Activated CD4-positive, alpha-beta T cell treated with anti-CD3 and anti-CD28 coated beads, Interleukin-2, amount 50 U/mL, for 16 hours (primary cell): ENCODE measurements around the gene AFAP1L2.

ENCODE experiments used
- DNase-seq: peaks from one replicate; pipeline ENCODE4 v3.0.0-alpha.2; 2020

Gene AFAP1L2

DNA sequence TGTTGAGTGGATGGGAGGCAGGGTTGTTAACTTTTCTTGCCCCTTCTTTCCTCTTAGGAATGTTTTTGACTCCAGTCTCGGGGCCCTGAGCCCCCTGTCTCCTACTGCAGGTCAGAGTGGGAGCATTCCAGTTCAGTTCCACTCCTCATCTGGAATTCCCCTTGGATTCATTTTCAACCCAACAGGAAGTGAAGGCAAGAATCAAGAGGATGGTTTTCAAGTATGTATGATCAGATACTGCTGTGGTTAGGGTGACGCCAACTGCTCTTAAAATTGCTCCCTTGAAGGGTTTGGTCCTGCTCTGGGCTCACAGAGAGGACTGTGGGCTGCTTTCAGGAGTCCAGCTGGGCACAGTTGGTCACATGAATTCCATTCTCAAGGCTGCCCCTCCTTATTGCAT, 143.2 kb downstream of the AFAP1L2 start:
- no peak for DNase-seq

DNA sequence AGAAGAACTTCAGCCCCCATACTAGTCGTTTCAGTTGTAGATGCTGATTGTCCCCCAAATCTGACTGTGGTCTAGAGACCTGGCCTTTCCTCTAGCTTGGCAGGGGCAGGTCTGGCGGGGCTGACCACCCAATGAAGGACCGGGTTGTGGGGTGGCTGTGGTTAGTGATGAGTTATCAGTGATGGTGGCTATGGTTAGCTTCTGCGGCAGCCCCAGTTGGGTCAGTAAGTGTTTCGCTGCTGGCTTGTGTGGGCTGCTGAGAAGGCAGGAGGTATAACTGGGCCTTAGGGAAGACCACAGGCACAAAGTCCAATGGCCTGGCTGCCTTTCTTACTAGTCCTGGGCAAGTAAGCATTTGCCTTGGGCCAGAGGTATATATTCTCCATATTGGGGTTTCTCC, 143.9 kb downstream of the AFAP1L2 start:
- DNase-seq, result no peak

GRCh38 chr10:114259824-114260223, 144.5 kb downstream of the AFAP1L2 start:
- DNase-seq, result no peak

GRCh38 chr10:114258274-114258840, 145.9 kb downstream of the AFAP1L2 start:
- no peak for DNase-seq

DNA sequence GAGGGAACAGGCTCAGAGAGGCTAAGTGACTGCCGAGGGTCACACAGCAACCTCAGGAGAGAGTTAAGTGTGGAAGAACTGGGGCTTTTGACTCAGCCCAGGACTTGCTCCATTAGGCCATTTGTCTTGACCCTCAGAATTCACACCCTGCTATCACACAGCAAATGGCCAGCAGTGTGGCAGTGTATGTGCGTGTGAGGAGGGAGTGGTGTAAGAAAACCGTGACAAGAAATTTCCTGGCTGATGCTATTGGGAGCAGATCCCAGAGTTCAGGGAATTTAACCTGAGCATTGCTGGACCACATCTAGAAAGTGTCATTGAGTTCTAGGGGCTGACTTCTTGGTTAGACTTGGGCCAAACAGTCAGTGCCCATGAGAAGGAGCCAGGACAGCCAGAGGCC, 146.8 kb downstream of the AFAP1L2 start:
- no peak for DNase-seq

GRCh38 chr10:114256822-114257221, 147.5 kb downstream of the AFAP1L2 start:
- no peak for DNase-seq

DNA sequence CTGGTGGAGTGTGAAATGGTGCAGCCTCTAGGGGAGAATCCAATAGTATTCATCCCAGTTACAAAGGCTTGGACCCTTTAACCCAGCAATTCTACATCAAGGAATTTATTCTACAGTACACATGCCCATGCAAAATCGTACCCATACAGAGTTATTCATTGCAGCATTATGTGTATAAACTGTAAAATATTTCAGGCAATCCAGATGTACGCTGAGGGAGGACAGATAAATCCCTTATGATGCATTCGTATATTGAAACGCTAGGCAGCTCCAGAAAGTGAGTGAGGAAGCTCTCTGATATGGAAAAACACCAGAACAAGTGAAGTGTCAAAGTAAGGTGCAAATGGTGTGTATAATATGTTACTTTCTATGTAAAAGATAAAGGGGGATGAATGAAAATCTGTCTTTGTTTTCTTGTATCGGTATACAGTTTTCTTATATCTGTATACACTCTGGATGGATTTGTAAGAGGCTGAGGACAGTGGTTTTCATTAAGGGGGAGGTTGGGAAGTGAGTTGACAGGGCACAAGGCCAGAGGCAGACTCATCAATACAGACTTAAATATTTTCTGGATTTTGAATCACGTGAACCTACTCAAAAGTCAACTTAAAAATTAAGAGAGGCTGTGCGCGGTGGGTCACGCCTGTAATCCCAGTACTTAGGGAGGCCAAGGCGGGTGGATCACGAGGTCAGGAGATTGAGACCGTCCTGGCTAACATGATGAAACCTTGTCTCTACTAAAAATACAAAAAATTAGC, 148.1 kb downstream of the AFAP1L2 start:
- DNase-seq, result no peak

DNA sequence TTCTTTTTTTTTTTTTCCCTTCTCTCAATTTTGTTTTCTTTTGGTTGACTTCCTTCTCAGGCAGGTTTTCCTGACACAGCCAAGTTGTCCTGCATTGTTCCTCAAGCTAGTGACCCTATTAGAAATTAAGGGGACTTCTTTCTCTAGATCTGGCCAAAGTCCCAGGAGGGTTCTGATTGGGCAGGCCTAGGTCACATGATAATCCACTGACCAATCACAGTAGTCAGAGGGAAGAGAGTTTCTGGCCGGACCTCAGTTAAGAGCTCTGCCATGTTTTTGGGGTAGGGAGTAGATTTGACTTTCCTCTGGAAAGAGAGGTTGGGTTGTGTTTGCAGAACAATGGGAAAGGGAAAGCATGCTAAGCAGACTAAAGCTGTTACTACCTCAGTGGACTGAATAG, 149.1 kb downstream of the AFAP1L2 start:
- no peak for DNase-seq

DNA sequence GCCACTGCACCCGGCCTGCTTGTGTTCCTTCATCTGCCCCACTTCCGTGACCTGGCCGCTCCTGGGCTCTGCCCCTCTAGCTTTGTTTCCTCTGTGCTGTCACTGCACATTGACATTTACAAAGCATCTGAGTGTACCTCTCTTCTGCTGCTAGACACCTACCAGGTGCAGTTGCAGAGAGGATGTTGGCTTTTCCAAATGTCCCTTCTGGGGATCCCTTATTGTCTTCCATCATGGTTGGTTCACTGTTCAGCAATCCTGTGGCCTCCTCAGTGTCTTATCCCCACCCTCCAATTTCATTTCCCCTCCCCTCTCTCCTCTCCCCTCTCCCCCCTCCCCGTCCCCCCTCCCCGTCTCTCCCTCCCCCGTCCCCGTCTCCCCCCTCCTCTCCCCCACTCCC, 151.4 kb downstream of the AFAP1L2 start:
- DNase-seq, result no peak

DNA sequence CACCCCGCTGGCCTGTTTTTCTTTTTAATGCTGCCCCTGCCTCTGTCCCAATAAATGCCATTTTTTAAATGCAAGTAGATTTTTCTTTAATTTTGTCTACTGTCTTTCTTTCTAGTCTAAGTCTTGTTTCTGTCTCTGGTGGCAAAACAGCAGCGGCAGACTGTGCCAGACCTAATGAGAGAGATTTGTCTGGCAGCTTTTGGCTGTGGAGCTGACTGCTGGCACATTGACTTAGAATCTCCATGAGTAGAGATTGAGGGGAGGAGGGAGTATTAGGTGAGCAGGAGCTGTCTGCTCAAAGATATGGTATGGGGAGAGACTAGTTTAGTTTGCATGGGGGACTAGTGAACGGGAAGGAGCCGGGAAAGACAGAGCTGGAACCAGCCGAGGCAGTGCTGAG, 152.2 kb downstream of the AFAP1L2 start:
- DNase-seq, result no peak

DNA sequence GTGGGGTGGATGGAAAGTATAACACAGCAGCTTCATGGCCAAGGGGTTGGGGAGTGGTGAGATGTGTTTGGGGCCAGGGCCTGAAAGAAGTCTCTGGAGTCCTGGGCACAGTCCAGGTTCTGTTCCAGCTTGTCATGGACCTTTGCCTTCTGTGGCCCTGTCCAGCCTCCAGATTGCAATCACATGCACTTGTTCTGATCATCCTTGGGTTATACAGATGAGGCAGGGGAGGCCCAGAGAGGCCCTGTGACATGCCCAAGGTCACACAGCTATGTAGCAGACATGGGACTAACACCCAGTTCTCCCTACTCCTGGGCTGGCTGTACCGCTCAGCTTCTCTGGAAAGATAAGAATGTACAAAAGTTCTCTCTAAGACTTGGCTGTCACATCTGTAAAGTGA, 153.6 kb downstream of the AFAP1L2 start:
- DNase-seq, result no peak

GRCh38 chr10:114250236-114250635, 154.1 kb downstream of the AFAP1L2 start:
- no peak for DNase-seq

GRCh38 chr10:114246679-114247305, 157.5 kb downstream of the AFAP1L2 start:
- DNase-seq, result no peak

GRCh38 chr10:114245121-114245791, 159.0 kb downstream of the AFAP1L2 start:
- DNase-seq, result no peak
